Smooth muscle cell (in vitro differentiated cells): ENCODE results near the gene TBC1D26. TPM values are rescaled to one million over a fixed set of nuclear protein-coding genes. Genes with fewer than 3 reads are reported as not detected.
"Not testable (repeated sequence)": the region's sequence is repeated elsewhere in the genome, so short reads cannot be mapped to it uniquely, and the experiment has no call there.

Source experiments
- DNase-seq: peaks from one replicate; lab custom pipeline; 2025; ENCODE audit not compliant: unreplicated experiment; lab: John Stamatoyannopoulos, UW
- H2AFZ ChIP-seq: fragments of 200-600 bp; sonication (generic); 2 replicates; pipeline ENCODE4 v1.6.0; 2016; ENCODE audit warnings: antibody characterized with exemption, low read depth, mild to moderate bottlenecking
- H3F3A ChIP-seq: fragments of 200-600 bp; sonication (generic); 2 replicates; pipeline ENCODE4 v1.6.0; 2017; ENCODE audit warnings: antibody characterized with exemption, low read depth
- H3K27ac ChIP-seq: fragments of 200-600 bp; sonication (generic); 2 replicates; pipeline ENCODE4 v1.5.1; 2016; ENCODE audit warnings: low read depth, mild to moderate bottlenecking
- H3K27me3 ChIP-seq: fragments of 200-600 bp; sonication (generic); 2 replicates; pipeline ENCODE4 v1.6.1; 2016; ENCODE audit warnings: low read depth, mild to moderate bottlenecking
- H3K36me3 ChIP-seq: fragments of 200-600 bp; sonication (generic); 2 replicates; pipeline ENCODE4 v1.5.1; 2016; ENCODE audit warnings: low read depth
- H3K4me1 ChIP-seq: fragments of 200-600 bp; sonication (generic); 2 replicates; pipeline ENCODE4 v1.5.1; 2016; ENCODE audit warnings: low read depth
- H3K4me2 ChIP-seq: fragments of 200-600 bp; sonication (generic); 2 replicates; pipeline ENCODE4 v1.6.0; 2016; ENCODE audit warnings: mild to moderate bottlenecking
- H3K4me3 ChIP-seq: fragments of 200-600 bp; sonication (generic); 2 replicates; pipeline ENCODE4 v1.5.1; 2016; ENCODE audit warnings: mild to moderate bottlenecking
- H3K79me2 ChIP-seq: fragments of 200-600 bp; sonication (generic); 2 replicates; pipeline ENCODE4 v1.6.0; 2016; ENCODE audit warnings: low read depth, mild to moderate bottlenecking
- H3K9ac ChIP-seq: fragments of 200-600 bp; sonication (generic); 2 replicates; pipeline ENCODE4 v1.6.0; 2016; ENCODE audit warnings: low read depth
- H3K9me3 ChIP-seq: fragments of 200-600 bp; sonication (generic); replicated peaks from 2 replicates; pipeline ENCODE4 v1.5.1; 2016; ENCODE audit warnings: low read depth
- H4K20me1 ChIP-seq: fragments of 200-600 bp; sonication (generic); 2 replicates; pipeline ENCODE4 v1.6.0; 2016; ENCODE audit warnings: low read depth
- WGBS: methylation state at CpG from one replicate; pipeline ENCODE4 v1.1.7; 2016; ENCODE audit warnings: low lambda C conversion rate; 5-methylcytosine and 5-hydroxymethylcytosine counted together
- polyA plus RNA-seq: library from polyadenylated mRNA; unstranded; fragments of >200 nt; fragmentation: Nextera tagmentation; extraction: Ambion mirVana; gene quantifications from 2 replicates; pipeline ENCODE4 v1.2.1, GENCODE V29; 2016
- total RNA-seq: library from RNA; depleted of rRNA; stranded (reverse); fragments of >200 nt; gene quantifications from 2 replicates; pipeline ENCODE4 v1.2.3, GENCODE V29; 2014
- TF ChIP-seq, protein P1 (sequence below): fragments of 200-600 bp; sonication (generic); IDR thresholded peaks from 2 replicates; pipeline ENCODE4 v1.5.1; 2017; ENCODE audit warnings: borderline replicate concordance, mild to moderate bottlenecking, antibody characterized with exemption; ENCODE audit not compliant: insufficient read depth, poor library complexity, severe bottlenecking

TBC1D26 gene
- total and polyA plus RNA-seq, 2 experiments from 2014 or later: 1.8 TPM; not detected in 1

DNA sequence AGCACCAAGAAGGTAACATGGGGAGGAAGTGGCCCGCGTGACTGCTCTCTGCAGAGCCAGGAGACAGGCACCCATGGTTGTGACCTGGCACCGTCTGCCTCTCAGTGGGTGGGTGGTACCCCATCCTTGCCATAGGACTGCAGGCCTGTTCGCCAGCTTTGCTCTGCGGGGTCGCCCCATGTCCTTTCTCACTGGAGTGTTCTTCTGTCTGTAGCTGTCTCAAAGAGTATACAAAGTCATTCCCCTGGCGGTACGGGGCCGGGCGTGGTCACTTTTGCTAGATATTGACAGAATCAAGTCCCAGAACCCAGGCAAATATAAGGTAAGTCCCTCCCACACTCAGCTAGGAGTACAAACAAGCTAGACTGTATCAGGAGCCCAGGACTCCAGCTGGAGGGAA lies 6.0 kb downstream of the TBC1D26 start:
- Histone ChIP-seq H3K27ac (no peak overlapping the region), H3K27me3 (no peaks in the 10 kb centered on the region), H3K9ac (no peak overlapping the region), H3K4me3 (no peak overlapping the region), H3F3A (no peaks in the 10 kb centered on the region), H3K79me2 (no peaks in the 10 kb centered on the region), H3K4me2 (no peak overlapping the region), H3K9me3 (no peaks in the 10 kb centered on the region), H3K36me3 (no peaks in the 10 kb centered on the region), H3K4me1 (no peaks in the 10 kb centered on the region), H2AFZ (no peak overlapping the region), H4K20me1 (no peaks in the 10 kb centered on the region)
- TF ChIP-seq, protein P1, sequence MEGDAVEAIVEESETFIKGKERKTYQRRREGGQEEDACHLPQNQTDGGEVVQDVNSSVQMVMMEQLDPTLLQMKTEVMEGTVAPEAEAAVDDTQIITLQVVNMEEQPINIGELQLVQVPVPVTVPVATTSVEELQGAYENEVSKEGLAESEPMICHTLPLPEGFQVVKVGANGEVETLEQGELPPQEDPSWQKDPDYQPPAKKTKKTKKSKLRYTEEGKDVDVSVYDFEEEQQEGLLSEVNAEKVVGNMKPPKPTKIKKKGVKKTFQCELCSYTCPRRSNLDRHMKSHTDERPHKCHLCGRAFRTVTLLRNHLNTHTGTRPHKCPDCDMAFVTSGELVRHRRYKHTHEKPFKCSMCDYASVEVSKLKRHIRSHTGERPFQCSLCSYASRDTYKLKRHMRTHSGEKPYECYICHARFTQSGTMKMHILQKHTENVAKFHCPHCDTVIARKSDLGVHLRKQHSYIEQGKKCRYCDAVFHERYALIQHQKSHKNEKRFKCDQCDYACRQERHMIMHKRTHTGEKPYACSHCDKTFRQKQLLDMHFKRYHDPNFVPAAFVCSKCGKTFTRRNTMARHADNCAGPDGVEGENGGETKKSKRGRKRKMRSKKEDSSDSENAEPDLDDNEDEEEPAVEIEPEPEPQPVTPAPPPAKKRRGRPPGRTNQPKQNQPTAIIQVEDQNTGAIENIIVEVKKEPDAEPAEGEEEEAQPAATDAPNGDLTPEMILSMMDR: no peak
- DNase-seq: no peak
- 95% methylated on average over 10 of the region's 10 CpGs for WGBS

DNA sequence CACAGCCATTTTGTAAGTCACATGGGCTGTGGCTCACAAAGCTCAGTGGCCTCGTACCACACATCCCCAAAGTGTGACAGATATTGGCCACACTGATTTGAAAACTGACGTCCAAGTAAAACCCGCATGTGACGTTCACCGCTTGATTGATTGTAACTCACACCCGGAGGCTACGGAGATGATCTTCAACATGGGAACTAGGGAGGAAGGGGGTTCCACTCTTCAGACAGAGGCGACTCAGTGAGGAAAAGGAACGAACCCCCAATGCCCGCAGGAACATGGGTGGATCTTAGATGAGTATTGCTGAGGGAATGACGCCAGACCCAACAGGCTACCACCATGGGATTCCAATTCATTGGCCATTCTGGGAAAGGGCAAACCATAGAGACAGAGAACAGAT lies 7.2 kb downstream of the TBC1D26 start:
- H2AFZ ChIP-seq, H3K4me2 ChIP-seq, H3K27ac ChIP-seq, H3K4me3 ChIP-seq, H3K9me3 ChIP-seq, H3K36me3 ChIP-seq, H3K79me2 ChIP-seq, H3K4me1 ChIP-seq, H4K20me1 ChIP-seq, DNase-seq, H3K9ac ChIP-seq, H3K27me3 ChIP-seq, H3F3A ChIP-seq: not testable (repeated sequence)
- 92% methylated on average over 10 of the region's 11 CpGs for WGBS

DNA sequence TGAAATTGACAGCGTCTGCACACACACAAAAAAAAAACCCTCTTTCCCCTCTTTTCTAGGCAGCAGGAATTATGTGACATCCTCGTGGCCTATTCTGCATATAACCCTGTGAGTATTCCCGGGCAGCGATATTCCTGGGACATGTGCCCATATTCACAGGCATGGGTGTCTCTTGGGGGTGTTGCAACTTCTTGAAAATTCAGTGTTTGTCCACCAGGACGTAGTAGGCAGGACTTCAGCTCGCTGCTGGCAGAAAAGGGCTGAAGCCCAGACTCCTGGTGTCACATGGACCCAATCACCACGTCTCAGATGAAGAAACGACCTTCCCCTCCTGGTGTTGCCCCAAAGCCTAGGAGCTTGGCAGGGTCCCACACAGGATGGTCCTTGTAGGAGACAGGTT lies 8.0 kb downstream of the TBC1D26 start:
- not testable (repeated sequence) for H3K4me1 ChIP-seq, H3K36me3 ChIP-seq, H3K4me2 ChIP-seq, DNase-seq, H2AFZ ChIP-seq, H3F3A ChIP-seq, H3K4me3 ChIP-seq, H3K79me2 ChIP-seq, H3K27me3 ChIP-seq, H3K9me3 ChIP-seq, H3K27ac ChIP-seq, H3K9ac ChIP-seq, H4K20me1 ChIP-seq
- WGBS: 82% methylated on average over 8 of the region's 8 CpGs

- 98% methylated on average over 7 of the region's 7 CpGs for WGBS
- Histone ChIP-seq H3K4me1 (no peaks in the 10 kb centered on the region), H3K4me3 (no peak overlapping the region), H3K36me3 (no peaks in the 10 kb centered on the region), H2AFZ (no peak overlapping the region), H3K9me3 (no peaks in the 10 kb centered on the region), H3F3A (no peaks in the 10 kb centered on the region), H3K27ac (no peak overlapping the region), H4K20me1 (no peaks in the 10 kb centered on the region), H3K27me3 (no peaks in the 10 kb centered on the region), H3K4me2 (no peak overlapping the region), H3K79me2 (no peaks in the 10 kb centered on the region), H3K9ac (no peak overlapping the region)
- TF ChIP-seq, protein P1: no peak
- no peak for DNase-seq
Measured at GRCh38 chr17:15740570-15741120, 8.6 kb downstream of the TBC1D26 start.

DNA sequence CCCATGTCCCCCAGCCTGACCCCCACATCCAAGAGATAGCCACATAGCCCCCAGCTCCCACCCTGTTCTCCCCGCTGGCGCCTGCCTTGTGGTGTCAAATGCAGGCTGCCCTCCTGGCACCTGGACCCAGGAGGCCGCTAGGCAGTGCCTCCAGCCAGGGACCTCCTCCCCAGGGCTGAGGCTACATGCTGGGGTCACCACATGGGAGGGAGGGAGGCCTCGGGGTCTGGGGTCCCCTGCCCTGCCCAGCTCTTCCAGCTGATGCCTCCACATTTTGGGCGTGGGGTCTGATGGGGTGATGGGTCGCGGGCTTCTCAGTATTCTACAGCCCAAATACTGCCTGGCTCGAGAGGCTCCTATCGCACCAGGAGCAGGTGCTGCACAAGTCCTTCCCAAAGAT lies 9.5 kb downstream of the TBC1D26 start:
- Histone ChIP-seq H4K20me1 (no peaks in the 10 kb centered on the region), H3K4me2 (no peak overlapping the region), H3F3A (no peaks in the 10 kb centered on the region), H3K4me3 (no peak overlapping the region), H3K27me3 (no peaks in the 10 kb centered on the region), H2AFZ (no peak overlapping the region), H3K9ac (no peak overlapping the region), H3K9me3 (no peaks in the 10 kb centered on the region), H3K79me2 (no peaks in the 10 kb centered on the region), H3K36me3 (no peaks in the 10 kb centered on the region), H3K4me1 (no peaks in the 10 kb centered on the region), H3K27ac (no peak overlapping the region)
- DNase-seq: no peak
- 97% methylated on average over 9 of the region's 9 CpGs for WGBS
- TF ChIP-seq, protein P1: no peak
